HL-60 (cell line): ENCODE data around the gene SMAD1.

ENCODE experiments used
- DNase-seq, 2 experiments: peaks; one replicate each; pipeline ENCODE4 v3.0.0-alpha.2; 2010 to 2020; ENCODE audit warnings: low read depth in 1 of 2, low spot score in 1 of 2
- H3K27ac ChIP-seq: fragments of 250-450 bp; sonication (Bioruptor Pico); replicated peaks from 2 replicates; pipeline ENCODE4 v1.5.1; 2020; ENCODE audit warnings: mild to moderate bottlenecking, moderate library complexity
- H3K27me3 ChIP-seq: fragments of 250-450 bp; sonication (Bioruptor Pico); 2 replicates; pipeline ENCODE4 v1.5.1; 2021; ENCODE audit warnings: mild to moderate bottlenecking, moderate library complexity; ENCODE audit not compliant: insufficient read depth, poor library complexity, severe bottlenecking
- H3K4me3 ChIP-seq: replicated peaks from 2 replicates; pipeline ENCODE4 v1.5.1; 2011; ENCODE audit warnings: mild to moderate bottlenecking, control low read depth, low read length; ENCODE audit not compliant: insufficient read depth
- GABPA ChIP-seq: IDR thresholded peaks from 2 replicates; pipeline ENCODE4 v1.6.1; 2012; ENCODE audit warnings: low read depth
- POLR2AphosphoS5 ChIP-seq: IDR thresholded peaks from 2 replicates; pipeline ENCODE4 v1.6.1; 2012; ENCODE audit warnings: low read depth
- REST ChIP-seq: IDR thresholded peaks from 2 replicates; pipeline ENCODE4 v1.6.1; 2012; ENCODE audit warnings: low read depth; ENCODE audit not compliant: insufficient replicate concordance
- SPI1 ChIP-seq: IDR thresholded peaks from 2 replicates; pipeline ENCODE4 v1.6.1; 2012; ENCODE audit warnings: low read depth, mild to moderate bottlenecking, borderline replicate concordance
- TF ChIP-seq, protein P1 (sequence below): IDR thresholded peaks from one replicate; pipeline ENCODE4 v1.5.1; 2011; ENCODE audit warnings: low read length, control low read depth, inconsistent platforms; ENCODE audit not compliant: insufficient read depth

Gene SMAD1

GRCh38 chr4:145488310-145488709 is 6.7 kb downstream of the SMAD1 start:
- H3K27me3 ChIP-seq: no peaks in the 10 kb centered on the region
- TF ChIP-seq SPI1: no peak
- TF ChIP-seq, protein P1, sequence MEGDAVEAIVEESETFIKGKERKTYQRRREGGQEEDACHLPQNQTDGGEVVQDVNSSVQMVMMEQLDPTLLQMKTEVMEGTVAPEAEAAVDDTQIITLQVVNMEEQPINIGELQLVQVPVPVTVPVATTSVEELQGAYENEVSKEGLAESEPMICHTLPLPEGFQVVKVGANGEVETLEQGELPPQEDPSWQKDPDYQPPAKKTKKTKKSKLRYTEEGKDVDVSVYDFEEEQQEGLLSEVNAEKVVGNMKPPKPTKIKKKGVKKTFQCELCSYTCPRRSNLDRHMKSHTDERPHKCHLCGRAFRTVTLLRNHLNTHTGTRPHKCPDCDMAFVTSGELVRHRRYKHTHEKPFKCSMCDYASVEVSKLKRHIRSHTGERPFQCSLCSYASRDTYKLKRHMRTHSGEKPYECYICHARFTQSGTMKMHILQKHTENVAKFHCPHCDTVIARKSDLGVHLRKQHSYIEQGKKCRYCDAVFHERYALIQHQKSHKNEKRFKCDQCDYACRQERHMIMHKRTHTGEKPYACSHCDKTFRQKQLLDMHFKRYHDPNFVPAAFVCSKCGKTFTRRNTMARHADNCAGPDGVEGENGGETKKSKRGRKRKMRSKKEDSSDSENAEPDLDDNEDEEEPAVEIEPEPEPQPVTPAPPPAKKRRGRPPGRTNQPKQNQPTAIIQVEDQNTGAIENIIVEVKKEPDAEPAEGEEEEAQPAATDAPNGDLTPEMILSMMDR: no peak
- no peak for TF ChIP-seq REST
- TF ChIP-seq POLR2AphosphoS5: no peak
- no peak for TF ChIP-seq GABPA
- no peak for DNase-seq
- no peak overlapping the region for H3K27ac ChIP-seq
- no peak overlapping the region for H3K4me3 ChIP-seq

- DNase-seq: no peak
- H3K4me3 ChIP-seq: no peak overlapping the region
- H3K27me3 ChIP-seq: no peaks in the 10 kb centered on the region
- no peak overlapping the region for H3K27ac ChIP-seq
- no peak for TF ChIP-seq SPI1
- no peak for TF ChIP-seq POLR2AphosphoS5
- no peak for TF ChIP-seq REST
- TF ChIP-seq, protein P1: no peak
- no peak for TF ChIP-seq GABPA
Observed at GRCh38 chr4:145489556-145489955, 7.9 kb downstream of the SMAD1 start.

GRCh38 chr4:145490361-145490760 is 8.7 kb downstream of the SMAD1 start:
- Histone ChIP-seq H3K27me3 (no peaks in the 10 kb centered on the region), H3K4me3 (no peak overlapping the region), H3K27ac (no peak overlapping the region)
- no peak for DNase-seq
- no peak for TF ChIP-seq POLR2AphosphoS5
- TF ChIP-seq SPI1: no peak
- TF ChIP-seq REST: no peak
- TF ChIP-seq, protein P1: no peak
- TF ChIP-seq GABPA: no peak
